Fibroblast of skin of left quadriceps (primary cell): ENCODE measurements around the gene PROKR1.

Experiments
- DNase-seq, 2 experiments: peaks; one replicate each; pipeline ENCODE4 v3.0.0-alpha.2; 2013; ENCODE audit warnings: low read depth in 2 of 2

Gene PROKR1

DNA sequence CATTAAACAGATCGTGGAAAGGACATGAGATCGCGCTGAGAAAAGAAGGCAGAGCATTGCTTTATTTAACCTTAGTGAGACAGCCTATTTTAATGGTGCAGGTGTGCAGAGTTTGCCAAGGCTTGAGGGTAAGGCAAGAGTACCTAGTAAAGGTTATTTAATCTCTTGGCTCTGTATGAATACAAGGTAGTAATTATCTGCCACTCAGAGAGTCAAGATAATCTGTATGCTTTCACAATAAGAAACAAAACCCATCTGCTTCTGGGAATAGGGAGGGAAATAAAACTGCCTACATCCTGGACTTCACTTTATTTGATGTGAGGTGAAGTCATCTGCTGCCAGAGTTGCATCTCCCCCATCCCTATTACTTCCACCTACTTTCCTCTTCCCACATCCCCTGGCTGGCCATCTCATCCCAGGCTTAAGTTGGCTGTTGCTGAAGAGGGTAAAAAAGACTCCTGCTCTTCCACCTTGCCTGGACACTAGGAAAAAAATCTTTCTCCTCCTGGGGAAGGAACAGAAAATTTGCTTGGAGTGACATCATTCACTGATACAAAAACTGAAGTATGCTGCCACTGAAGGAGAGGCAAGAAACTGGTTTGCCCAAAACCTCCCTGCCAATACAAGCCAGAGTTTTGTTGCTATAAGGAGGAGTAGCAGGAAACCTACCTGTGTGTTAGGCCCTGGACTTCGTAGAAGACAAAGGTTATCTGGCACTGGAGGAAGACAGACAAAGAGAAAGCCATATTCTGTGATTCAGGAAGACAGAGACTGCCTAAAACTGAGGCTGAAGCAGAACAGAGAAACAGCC, 55.4 kb downstream of the PROKR1 start:
- no peak for DNase-seq

- no peak for DNase-seq
Observed at GRCh38 chr2:68700560-68700959, 57.2 kb downstream of the PROKR1 start.

DNA sequence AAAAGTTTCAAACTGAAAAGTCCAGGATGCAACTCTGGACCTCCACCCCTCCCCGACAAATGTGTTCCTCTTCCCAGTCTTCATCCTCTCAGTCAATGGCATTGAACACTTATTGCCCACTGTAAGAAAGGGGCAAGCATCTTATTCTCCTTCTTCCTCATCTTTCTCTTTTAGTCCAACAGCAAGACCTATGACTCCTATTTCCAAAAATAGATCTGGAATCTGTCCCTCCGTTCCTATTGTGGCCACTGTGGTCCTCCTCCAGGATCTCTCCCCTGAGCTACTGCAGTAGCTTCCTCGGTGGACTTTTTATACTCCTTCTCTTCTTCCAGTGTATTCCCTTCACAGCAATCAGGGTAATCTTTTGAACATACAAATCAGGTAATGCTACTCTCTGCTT, 63.3 kb downstream of the PROKR1 start:
- DNase-seq, result no peak
